EH (cell line): Measurements from ENCODE around the gene STKLD1.
"Not testable (repeated sequence)": the region's sequence is repeated elsewhere in the genome, so short reads cannot be mapped to it uniquely, and the experiment has no call there.

Source experiments
- DNase-seq: peaks from one replicate; pipeline ENCODE4 v3.0.0-alpha.2; 2015; ENCODE audit warnings: low read depth

Gene STKLD1

GRCh38 chr9:133443982-133444381, 67.8 kb downstream of the STKLD1 start:
- DNase-seq, result peak; percentile 14

- no peak for DNase-seq
Measured at GRCh38 chr9:133445293-133445969, 69.3 kb downstream of the STKLD1 start.

- no peak for DNase-seq
Measured at GRCh38 chr9:133448487-133448972, 72.4 kb downstream of the STKLD1 start.

DNA sequence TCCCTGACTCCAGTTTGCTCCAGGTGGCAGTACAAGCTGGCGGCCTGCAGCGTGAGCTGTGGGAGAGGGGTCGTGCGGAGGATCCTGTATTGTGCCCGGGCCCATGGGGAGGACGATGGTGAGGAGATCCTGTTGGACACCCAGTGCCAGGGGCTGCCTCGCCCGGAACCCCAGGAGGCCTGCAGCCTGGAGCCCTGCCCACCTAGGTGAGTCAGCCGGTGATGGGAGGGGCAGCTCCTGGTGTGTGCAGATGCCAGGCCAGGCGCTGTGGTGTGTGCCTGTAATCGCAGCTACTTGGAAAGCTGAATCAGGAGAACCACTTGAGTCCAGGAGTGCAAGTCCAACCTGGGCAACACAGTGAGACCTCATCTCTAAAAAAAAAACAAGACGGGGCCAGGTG, 73.6 kb downstream of the STKLD1 start:
- DNase-seq, result no peak

DNA sequence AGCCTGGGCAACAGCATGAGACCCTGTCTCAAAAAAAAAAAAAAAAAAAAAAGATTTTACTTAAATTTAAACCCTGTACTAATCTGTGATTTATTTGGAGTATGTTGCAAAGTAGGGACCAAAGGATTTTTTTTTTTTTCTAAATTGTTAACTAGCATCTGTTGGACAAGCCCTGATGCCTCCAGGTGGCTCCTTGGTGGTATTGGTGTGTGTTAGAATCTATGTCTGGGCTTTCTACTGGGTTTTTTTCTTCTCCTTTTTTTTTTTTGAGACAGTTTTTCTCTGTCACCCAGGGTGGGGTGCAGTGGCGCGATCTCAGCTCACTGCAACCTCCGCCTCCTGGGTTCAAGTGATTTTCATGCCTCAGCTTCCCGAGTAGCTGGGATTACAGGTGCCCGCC, 75.7 kb downstream of the STKLD1 start:
- not testable (repeated sequence) for DNase-seq

GRCh38 chr9:133452562-133452961, 76.4 kb downstream of the STKLD1 start:
- DNase-seq, result no peak

- DNase-seq, result no peak
Measured at GRCh38 chr9:133453651-133454050, 77.5 kb downstream of the STKLD1 start.

DNA sequence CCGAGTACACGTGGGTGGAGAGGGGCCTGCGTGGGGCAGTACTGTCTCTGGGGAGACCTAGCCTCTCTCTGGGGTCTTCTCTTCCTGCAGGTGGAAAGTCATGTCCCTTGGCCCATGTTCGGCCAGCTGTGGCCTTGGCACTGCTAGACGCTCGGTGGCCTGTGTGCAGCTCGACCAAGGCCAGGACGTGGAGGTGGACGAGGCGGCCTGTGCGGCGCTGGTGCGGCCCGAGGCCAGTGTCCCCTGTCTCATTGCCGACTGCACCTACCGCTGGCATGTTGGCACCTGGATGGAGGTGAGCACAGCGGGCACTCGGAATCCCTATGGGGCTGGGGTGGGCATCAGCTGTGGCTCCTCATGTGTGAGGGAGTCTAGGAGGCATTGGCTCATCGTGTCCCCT, 78.2 kb downstream of the STKLD1 start:
- no peak for DNase-seq

- no peak for DNase-seq
Measured at GRCh38 chr9:133454943-133455673, 78.9 kb downstream of the STKLD1 start.
